Fibroblast of lung (primary cell): Measurements from ENCODE around the gene LGI2.

Experiments
- EZH2 ChIP-seq: IDR thresholded peaks from 2 replicates; pipeline ENCODE4 v1.5.1; 2012; ENCODE audit warnings: low read length, control low read depth, mild to moderate bottlenecking; ENCODE audit errors: missing control alignments
- TF ChIP-seq, protein P1 (sequence below), 2 donors: IDR thresholded peaks in 1 of 2; conservative IDR thresholded peaks in 1 of 2; 1 replicate in 1 of 2; 2 replicates in 1 of 2; pipeline ENCODE4 v1.5.1; 2011 to 2012; ENCODE audit warnings: low read length in 2 of 2, control low read depth in 1 of 2, inconsistent platforms in 1 of 2, low read depth in 1 of 2, mild to moderate bottlenecking in 1 of 2

DNA sequence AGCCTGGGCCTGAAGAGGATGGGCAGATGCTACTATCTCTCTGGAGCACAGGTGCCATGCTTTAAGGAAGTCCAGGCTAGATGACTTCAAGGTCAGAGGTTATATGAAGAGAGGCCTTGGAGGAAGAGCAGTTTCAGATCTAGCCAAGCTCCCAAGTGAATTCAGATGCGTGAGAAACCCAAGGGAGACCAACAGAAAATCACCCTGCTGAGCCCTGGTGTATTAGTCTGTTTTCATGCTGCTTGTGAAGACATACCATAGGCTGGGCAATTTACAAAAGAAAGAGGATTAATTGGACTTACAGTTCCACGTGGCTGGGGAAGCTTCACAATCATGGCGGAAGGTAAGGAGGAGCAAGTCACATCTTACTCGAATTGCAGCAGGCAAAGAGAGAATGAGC lies 47.8 kb upstream of the LGI2 start:
- TF ChIP-seq, protein P1, sequence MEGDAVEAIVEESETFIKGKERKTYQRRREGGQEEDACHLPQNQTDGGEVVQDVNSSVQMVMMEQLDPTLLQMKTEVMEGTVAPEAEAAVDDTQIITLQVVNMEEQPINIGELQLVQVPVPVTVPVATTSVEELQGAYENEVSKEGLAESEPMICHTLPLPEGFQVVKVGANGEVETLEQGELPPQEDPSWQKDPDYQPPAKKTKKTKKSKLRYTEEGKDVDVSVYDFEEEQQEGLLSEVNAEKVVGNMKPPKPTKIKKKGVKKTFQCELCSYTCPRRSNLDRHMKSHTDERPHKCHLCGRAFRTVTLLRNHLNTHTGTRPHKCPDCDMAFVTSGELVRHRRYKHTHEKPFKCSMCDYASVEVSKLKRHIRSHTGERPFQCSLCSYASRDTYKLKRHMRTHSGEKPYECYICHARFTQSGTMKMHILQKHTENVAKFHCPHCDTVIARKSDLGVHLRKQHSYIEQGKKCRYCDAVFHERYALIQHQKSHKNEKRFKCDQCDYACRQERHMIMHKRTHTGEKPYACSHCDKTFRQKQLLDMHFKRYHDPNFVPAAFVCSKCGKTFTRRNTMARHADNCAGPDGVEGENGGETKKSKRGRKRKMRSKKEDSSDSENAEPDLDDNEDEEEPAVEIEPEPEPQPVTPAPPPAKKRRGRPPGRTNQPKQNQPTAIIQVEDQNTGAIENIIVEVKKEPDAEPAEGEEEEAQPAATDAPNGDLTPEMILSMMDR (conservative IDR thresholded peaks at IDR 0.05 in 1 of 2, IDR thresholded peaks at IDR 0.05 in 1 of 2; ENCODE audit: low read depth in 1 of 2, low read length in 2 of 2): no peak
- TF ChIP-seq EZH2: no peak
